Body of pancreas (tissue), 4 donors: ENCODE results near the gene VRK1.

Experiments
- CTCF ChIP-seq, 7 experiments: fragments of 450-650 bp in 4 of 7; fragments of 200-600 bp in 3 of 7; sonication (generic) in 3 of 7; IDR thresholded peaks; one replicate each; pipeline ENCODE4 v1.5.1; 2016 to 2019; ENCODE audit warnings: antibody characterized with exemption in 7 of 7
- POLR2A ChIP-seq, 3 donors: fragments of 450-650 bp; IDR thresholded peaks; one replicate each; pipeline ENCODE4 v1.6.1; 2016; ENCODE audit warnings: antibody characterized with exemption in 3 of 3, mild to moderate bottlenecking in 2 of 3

DNA sequence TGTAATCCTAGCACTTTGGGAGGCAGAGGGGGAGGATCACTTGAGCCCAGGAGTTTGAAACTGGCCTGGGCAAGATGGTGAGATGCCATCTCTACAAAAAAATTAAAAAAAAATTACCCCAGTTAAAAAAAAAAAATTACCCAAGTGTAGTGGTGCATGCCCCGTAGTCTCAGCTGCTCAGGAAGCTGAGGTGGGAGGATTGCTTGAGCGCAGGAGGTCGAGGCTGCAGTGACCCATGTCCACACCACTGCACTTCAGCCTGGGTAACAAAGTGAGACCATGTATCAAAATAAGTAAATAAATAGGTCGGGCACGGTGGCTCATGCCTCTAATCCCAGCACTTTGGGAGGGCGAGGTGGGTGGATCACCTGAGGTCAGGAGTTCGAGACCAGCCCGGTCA is 128.8 kb downstream of the VRK1 start:
- TF ChIP-seq CTCF (IDR thresholded peaks at IDR 0.05) (no peak), POLR2A (IDR thresholded peaks at IDR 0.05) (no peak)
